ENCODE results near the gene TAS2R46.
"Not testable (repeated sequence)": the region's sequence is repeated elsewhere in the genome, so short reads cannot be mapped to it uniquely, and the experiment has no call there.

The TAS2R46 gene

GRCh38 chr12:11033959-11034358 lies 28.1 kb downstream of the TAS2R46 start:
- DNase-seq = not testable (repeated sequence)

GRCh38 chr12:11031307-11031706 lies 30.8 kb downstream of the TAS2R46 start, which contains the start of gene TAS2R31:
Gene TAS2R31 (minus strand): TSS chr12:11031407. CDS start chr12:11031335, 72 bp downstream.
- no peak for DNase-seq

GRCh38 chr12:11026118-11026517 lies 36.0 kb downstream of the TAS2R46 start:
- no peak for DNase-seq

GRCh38 chr12:11023387-11023786 lies 38.7 kb downstream of the TAS2R46 start:
- DNase-seq = no peak

GRCh38 chr12:11022520-11022919 lies 39.6 kb downstream of the TAS2R46 start, which contains the start of gene TAS2R19:
Gene TAS2R19 (minus strand): TSS chr12:11022620. CDS start chr12:11022571, 49 bp downstream.
- no peak for DNase-seq

- no peak for DNase-seq
Measured at GRCh38 chr12:11016937-11017336, 45.2 kb downstream of the TAS2R46 start.

GRCh38 chr12:11015775-11016430 lies 46.2 kb downstream of the TAS2R46 start:
- no peak for DNase-seq

- no peak for DNase-seq
Measured at GRCh38 chr12:11014234-11014633, 47.9 kb downstream of the TAS2R46 start.

Measured in right forelimb (tissue), 1 donor.